ENCODE data around the gene ASTN2.
"Not testable (repeated sequence)": the region's sequence is repeated elsewhere in the genome, so short reads cannot be mapped to it uniquely, and the experiment has no call there.

Gene ASTN2

DNA sequence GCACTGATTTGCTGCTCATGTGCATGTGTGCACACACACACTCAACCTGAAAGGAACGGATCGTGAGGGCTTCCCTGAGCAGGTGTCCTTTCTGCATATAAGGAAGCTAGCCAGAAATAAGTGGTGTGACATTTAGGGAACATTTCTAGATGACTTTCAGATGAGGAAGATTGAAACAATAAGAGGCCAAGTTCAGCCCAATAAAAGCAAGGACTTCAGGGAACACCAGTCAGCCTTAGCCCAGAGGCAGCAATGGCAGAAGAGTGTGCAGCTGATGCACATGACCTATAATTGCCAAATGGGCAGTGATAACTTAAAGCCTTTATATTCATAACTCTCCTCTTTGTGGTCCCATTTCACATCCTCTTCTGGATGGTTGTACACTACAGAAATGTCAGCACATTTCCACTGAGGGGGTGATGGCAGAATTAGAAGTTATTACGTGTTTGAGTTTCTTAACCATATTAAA, 472.2 kb downstream of the ASTN2 start:
- no peak for DNase-seq

DNA sequence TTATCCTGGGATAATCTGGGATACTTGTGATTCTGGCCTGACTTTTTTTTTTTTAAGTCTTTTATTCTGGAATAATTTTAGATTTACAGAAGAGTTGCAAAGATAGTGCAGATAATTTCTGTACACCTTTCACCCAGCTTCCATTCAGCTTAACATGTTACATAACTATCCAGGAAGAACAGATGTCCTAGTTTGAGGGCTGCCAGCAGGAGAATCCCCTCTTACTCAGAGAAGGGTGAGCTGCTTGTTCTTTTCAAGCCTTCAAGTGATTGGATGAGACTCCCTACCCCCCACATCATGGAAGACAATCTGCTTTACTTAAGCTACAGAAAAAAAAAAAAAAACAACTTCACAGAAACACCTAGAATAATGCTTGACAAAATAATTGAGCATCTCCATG, 473.6 kb downstream of the ASTN2 start:
- no peak for DNase-seq

DNA sequence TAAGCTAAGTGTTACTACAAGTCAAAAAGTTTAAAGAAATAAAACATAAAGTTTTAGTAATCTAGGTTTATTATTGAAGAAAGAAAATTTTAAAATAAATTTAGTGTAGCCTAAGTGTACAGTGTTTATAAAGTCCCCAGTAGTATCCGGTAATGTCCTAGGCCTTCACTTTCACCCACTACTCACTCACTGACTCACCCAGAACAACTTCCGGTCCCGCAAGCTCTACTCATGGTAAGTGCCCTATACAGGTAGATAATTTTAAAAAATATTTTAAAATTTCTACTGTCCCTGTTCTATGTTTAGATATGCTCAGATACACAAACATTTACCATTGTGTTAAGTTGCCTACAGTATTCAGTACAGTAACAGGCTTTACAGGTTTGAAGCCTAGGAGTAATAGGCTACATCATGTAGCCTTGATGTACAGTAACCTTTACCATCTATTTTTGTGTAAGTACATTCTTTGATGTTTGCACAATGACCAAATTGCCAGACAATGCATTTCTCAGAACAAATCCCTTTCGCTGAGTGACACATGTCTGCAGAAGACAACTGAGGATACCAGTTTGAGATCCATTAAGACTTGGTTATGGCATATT, 474.1 kb downstream of the ASTN2 start:
- DNase-seq = no peak

DNA sequence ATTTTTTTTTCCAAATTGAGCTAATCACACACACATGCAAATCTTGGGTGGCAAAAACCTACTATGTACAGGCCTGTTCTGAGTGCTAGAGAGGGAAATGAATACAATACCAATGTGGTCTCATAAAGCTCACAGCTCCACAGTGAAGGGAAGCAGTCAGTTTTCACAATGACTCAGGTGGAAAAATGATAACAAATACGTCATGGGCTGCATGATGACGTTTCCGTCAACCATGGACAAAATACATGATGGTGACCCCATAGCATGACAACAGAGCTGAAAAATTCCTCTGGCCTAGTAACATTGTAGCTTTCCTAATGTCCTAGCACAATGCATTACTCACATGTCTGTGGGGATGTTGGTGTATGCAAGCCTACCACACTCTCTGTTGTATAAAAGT, 475.2 kb downstream of the ASTN2 start:
- DNase-seq = no peak

DNA sequence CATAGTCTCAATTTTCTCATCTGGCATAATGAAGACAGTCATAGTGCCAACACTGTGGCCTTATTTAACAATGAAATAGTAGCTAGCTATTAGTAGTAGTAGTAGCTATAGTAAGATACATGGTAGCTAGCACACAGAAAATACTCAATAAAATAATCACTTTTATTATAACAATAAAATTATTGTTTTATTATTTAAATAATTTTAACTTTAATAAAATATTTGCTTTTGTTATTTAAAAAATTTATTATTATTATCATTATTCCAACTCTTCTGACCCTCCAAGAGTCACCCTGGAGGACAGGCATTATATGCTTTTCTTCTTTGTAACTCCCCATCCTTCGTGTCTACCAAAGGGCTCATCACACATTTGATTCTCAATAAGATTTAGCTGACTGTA, 475.7 kb downstream of the ASTN2 start:
- DNase-seq = no peak

DNA sequence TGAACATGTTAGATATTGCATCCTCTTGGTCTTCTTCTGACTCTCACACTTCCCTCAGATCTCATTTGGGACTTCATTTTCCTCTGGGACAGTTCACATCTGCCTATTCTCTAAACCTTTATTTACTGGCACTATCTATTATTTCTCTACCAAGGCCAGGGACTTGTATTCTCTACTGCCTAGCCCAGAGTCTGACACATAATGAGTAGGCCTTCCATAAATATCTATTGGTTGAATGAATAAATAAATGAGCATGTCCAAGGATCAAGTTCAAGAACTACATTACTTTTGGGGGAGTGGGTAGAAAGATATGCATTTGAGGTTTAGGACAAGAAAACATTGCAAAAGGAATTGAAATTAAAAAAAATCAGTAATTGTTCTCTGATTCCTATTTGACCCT, 477.5 kb downstream of the ASTN2 start:
- DNase-seq = no peak

DNA sequence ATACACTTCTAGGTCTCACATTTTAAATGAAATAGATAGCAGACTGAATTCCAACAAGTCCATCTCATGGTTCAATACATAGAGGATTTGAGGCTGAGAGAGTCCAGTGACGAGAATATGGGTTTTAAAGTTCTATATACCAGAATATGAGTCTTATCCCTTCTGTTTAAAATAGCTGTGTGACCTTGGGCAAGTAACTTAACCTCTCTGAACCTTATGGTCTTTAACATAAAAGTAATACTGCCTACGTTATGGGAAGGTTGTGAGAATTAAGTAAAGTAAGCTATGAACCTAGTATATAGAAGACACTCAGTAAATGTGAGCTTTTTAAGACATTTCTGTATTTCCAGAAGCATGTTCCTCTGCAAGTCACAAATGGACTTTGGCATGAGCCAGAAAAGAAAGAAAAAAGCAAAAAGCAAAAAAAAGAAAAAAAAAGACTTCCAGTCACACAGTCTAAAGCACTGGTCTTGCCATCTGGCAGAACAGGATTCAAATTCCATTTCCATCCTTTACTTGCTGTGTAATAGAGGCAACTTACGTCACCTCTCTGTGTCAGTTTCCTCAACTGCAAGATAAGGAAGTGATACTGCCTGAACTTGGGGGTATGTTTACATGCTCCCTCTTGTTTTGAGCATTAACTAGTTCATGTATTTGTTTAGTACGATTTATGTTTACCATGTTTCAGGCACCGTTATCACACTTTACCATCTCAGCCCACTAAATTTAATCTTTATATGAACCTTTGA, 479.5 kb downstream of the ASTN2 start:
- DNase-seq = no peak

DNA sequence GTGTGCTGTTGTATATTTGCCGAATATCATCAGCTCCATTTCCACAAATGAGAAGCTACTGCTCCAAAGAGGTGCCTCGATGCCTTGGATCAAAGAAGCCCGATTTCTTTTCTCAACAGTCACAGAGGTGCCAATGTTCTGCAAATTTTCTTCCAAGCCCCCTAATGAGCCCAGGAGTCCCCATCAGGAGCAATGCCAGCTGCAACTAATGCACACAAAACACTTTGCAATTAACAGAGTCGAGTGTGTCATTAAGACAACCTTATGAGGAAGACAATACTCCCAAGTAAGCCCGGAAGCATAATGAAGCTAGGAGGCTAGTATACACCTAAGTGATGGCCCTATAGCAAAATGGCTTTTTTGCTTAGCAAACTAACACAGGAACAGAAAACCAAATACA, 480.7 kb downstream of the ASTN2 start:
- DNase-seq = peak; percentile 48

DNA sequence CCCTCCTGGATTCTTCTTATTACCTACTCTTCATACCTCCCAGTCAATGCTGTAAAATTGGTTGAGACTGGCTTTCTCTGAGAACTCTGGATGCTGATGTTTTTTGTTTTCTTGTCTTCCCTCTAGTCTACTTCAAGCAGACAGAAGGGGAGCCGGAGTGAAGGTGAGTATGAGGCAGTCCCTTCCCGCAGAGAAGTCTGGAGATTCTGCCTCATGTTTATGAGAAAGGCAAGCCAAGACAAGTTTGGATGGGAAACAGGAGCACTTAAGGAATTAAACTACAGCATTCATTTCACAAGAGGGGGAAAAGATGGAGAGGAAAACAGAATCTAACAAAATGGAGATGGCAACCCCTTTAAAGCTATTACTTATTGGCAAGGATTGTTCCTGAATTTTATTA, 481.6 kb downstream of the ASTN2 start:
- peak; percentile 97 for DNase-seq

DNA sequence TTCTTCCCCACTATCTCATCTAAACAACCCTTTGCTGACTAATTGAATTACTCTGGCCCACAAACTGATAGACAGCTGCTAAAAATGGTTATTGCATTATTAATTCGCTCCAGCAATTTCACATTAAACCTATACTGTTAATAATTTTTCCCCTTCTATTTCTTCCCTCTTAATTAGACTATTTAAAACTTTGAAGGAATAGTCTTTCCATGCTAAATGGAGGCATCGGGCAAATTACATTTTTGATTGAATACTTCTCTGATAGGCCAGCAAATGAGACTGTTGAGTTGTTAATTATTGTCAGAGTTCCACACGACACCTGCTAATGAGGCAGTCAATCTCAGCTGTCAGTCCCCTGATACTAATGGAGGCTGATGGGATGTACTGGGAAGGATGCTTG, 485.2 kb downstream of the ASTN2 start:
- no peak for DNase-seq

DNA sequence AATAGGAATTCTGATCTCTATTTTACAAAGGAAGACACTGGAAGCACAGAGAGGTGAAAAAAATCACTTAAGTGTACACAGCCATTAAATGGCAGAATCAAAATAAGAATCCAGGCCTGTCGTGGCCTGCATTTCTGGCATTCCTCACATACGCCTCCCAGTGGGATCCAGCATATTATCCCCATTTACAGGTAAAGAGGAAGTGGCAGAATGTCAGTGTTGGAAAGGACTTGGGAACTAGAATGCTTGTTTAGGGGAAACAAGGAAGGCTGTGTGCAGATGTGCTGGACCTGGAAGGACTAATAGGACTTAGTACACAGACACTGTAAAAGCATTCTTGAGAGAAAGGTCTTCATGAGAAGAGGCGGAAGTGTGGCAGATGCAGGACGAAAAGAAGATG, 486.0 kb downstream of the ASTN2 start:
- DNase-seq = no peak

DNA sequence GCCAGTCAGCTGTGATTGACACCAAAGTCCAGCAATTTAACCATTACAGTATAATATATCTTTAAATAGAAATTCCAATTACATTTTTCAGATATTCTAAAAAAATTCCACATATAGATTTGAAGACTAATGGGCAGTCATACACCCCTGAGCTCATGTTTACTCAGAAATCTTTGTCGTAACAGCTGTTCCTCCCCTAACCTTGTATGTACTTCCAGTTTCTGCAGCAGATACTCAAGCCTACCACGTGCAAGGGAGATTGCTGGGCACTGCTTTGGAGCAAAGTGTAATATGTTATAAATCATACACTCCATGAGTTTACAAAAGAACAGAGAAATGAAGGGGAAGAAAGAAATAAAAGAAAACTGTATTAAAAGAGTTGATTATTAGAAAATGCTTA, 486.6 kb downstream of the ASTN2 start:
- DNase-seq = no peak

DNA sequence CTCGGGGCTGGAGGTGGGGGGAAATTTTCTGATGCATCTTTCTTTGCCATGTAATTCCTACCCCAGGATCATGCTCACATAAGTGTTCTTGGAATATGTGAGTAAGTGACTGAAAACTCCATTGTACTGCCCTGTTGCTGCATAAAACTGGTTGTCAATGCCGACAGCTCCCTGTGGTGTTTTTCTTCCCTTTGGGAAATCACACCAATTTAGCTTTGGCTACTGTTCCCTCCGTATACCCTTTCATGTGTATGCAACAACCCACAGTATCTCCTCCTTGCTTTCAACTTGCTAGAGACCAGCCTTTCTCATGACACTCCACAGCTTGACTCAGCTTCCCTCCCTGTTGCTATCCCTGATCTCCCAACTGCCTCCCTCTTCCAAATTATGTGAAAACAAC, 487.1 kb downstream of the ASTN2 start:
- DNase-seq = no peak

DNA sequence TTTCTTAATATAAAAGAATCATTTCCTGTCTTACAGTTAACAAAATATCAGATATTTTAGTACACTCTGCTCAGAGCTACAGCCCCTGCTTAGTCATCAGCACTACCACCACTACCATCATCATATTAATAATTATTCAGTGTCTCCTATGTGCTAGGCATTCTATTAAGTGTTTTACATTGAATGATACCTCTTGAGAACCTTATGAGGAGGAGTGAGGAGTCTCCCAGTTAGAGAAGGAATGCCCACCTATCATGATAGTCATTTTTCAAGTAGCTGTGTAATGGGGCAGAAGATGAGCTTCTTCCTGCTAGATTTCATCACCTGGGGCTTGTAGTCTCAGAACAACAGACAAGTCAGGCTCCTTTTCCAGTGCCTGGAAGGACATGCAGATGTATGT, 489.7 kb downstream of the ASTN2 start:
- DNase-seq = no peak

DNA sequence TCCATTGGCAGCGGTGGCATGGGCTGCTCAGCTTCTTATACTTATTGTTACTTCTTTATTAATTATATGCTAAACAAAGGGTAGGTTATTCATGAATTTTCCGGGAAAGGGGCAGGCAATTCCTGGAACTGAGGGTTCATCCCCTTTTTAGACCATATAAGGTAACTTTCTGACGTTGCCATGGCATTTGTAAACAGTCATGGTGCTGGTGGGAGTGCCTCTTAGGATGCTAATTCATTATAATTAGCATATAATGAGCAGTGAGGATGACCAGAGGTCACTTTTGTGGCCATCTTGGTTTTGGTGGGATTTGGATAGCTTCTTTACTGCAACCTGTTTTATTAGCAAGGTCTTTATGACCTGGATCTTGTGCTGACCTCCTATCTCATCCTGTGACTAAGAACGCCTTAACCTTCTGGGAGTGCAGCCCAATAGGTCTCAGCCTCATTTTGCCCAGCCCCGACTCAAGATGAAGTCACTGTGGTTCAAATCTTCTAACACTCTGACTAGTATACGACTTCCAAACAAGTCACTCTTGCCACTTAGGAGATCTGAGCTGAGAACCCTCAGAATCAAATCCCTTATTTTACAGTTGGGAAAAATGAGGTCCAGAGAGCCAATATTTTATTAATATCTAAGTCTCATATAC, 490.3 kb downstream of the ASTN2 start:
- no peak for DNase-seq

DNA sequence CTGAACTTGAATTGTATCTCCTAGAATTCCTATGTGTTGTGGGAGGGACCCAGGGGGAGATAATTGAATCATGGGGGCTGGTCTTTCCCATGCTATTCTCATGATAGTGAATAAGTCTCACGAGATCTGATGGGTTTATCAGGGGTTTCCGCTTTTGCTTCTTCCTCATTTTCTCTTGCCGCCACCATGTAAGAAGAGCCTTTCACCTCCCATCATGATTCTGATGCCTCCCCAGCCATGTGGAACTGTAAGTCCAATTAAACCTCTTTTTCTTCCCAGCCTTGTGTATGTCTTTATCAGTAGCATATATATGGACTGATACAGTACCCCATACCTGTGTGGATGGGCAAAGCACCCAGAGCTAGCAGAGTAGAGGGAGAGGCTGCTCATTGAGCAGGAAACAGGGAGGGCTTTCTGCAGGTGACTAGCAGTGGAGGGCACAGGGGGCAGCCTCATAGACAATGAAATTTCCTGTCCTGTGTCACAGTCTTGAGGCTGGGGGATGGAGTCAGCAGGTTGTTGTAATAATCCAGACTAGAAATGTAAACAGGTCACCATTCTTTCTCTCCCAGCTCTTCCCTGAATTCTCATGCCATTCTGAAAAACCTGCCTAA, 496.9 kb downstream of the ASTN2 start:
- not testable (repeated sequence) for DNase-seq

DNA sequence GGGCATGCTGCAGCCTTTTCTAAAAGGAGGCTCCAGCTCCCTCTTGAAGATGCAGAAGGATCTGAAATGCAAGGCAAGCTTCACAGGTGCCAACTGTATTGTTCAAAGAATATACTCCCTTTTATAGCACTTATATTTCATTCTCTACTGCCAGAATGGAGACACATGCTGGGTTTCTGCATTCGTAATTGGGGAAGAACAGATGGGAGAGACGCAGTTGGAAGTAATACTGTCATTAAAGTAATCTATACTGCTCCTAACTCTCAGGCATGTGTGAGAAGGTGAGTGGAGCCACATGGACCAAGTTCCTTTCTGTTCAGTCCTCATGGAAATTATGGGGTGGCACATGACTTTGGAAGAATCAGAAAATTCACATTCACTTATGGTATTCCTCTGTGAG, 501.3 kb downstream of the ASTN2 start:
- DNase-seq = no peak

DNA sequence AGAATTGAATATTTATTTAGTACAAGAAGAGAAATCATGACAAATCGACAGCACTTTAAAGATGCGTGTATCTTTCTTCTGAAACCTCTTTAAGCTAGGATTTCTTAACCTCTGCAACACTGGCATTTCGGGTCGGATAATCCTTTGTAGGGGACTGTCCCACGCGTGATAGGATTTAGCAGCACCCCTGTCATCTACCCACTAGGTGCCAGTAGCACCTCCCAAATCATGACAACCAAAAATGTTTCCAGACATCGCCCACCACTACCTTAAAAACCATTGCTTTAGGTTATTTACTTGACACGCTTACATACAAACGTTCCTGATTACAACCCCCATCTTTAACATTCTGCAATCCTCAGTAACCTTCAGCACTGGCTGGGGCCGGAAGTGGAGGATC, 504.7 kb downstream of the ASTN2 start:
- no peak for DNase-seq

DNA sequence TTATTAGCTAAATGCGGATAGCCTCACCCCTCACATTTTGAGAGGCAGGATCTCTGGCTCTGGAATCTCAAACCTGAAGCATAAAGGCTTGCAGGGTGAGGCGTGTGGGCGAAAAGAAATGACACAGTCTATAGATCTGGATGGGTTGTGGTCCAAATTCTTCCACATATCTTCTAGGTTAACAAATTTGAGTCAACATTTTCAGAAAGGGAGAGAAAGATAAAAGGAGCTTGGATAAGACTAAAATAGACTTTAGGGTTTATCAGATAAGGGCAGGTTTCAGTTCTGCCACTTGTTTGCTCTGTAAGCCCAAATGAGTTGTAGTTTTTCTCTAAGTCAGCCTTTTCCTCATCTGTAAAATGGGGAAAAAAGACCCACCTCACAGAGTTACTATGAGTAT, 506.9 kb downstream of the ASTN2 start:
- DNase-seq = no peak

DNA sequence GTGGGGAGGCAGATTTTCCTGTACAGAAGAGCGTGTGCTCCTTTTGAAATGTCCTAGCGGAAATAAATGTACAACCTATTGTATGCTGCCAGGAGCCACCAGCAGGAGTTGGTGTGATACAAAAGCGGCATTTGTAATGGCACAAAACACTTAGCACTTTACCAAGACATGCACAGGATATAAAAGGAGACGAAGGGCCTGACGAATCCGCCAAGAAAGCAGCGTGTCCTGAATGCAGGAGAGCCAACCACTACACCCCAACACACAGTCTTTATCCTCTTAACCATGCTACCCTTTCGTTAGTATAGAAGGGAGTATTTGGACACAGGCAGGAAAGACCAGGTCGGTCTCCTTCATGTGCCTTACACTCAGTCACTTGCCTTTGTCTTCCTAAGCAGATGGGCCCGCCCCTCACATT, 509.7 kb downstream of the ASTN2 start:
- DNase-seq = no peak

DNA sequence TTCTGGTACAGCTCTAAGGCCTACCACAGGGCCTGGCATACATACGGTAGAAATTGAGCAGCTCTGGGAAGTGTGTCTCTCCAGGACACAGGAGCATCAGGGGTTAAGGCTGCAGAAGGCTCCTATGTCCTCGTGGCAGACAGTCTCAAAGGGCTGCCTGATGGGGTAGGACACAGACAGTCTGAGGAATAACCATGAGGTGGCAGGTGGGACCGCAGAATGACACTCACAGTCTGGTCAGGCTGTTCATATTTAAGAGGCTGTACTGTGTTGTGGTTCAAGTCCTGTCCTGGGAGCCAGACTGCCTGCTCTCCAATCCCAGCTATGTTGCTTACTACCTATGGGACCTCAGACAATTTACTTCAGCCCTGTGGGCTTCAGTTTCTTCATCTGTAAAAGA, 510.7 kb downstream of the ASTN2 start:
- DNase-seq = no peak

DNA sequence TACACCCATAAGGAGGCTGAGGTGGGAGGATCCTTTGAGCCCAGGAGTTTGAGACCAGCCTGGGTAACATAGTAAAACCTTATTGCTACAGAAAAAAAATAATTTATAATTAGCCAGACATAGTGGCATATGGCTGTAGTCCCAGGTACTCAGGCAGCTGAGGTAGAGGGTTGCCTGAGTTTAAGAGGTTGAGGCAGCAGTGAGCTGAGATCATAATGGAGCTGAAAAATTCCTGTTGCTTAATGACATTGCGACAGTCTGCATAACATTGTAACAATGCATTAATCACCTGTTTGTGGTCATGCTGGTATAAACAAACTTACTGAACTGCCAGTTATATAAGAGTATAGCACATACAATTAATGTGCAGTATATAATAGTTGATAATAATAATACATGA, 513.6 kb downstream of the ASTN2 start:
- no peak for DNase-seq

DNA sequence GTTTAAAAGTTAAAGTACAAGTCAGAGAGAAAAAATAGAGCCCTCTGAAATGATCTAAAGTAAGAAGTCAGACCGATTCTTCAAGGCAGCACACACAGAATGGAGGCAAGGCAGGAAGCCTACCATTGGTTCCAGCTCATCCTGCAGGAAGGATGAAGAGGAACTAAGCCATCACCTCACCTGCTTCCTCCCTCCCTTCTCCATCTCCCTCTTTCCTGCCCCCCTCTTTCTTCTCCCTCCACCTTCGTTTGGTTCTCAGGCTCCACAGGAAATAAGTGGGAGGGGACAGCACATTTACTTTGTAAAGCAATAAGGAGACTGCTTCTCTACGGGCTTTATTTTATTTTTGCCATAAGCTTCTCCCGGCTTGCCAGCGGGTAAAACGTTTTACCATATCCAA, 514.3 kb downstream of the ASTN2 start:
- DNase-seq = no peak

DNA sequence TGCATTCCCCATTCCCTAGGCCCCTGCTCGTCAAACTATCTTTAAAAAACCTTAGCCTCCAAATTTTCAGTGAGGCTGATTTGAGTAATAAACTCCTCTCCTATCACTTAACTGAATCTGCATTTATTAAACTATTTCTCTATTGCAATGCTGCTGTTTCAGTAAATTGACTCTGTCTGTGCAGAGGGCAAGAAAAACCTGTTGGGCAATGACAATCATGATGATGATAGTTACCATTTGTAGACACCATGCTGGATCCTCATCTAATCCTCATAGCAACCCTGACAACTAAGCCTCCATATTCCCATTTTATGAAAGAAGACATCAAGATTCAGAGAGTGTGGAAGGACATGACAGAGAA, 514.9 kb downstream of the ASTN2 start:
- DNase-seq = no peak
